Fibroblast of skin of scalp (primary cell): ENCODE results near the gene DTNB.
A peak's percentile ranks its signal among the peaks of the same experiment; 100 is the strongest.

ENCODE experiments used
- DNase-seq: peaks from one replicate; pipeline ENCODE4 v3.0.0-alpha.2; 2013

The DTNB gene

GRCh38 chr2:25380023-25380422 lies 293.4 kb downstream of the DTNB start:
- DNase-seq, result no peak

DNA sequence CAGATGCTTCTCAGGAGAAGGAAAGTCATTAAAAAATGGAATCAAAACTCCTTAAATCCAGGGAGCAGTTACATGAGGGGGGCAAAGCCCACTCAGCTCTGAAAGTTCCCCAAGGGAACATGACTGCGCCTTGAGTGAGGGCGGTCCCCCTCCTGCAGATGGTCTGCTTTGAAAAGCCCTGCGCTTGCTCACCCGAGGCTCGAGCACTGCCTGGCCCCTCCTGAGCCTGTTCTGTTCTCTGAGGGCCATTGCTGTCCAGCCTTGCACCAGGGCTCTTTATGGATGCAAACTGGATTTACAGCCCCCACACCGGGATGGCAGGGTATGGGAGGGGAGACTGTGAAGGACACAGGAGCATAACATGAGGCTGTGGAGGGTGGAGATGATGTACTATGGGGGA lies 293.8 kb downstream of the DTNB start:
- DNase-seq, result no peak

GRCh38 chr2:25378731-25379490 lies 294.5 kb downstream of the DTNB start:
- peak; percentile 33 for DNase-seq

- no peak for DNase-seq
Observed at GRCh38 chr2:25377822-25378421, 295.5 kb downstream of the DTNB start.

- DNase-seq, result peak; percentile 92
Observed at GRCh38 chr2:25376750-25377621, 296.4 kb downstream of the DTNB start.

DNA sequence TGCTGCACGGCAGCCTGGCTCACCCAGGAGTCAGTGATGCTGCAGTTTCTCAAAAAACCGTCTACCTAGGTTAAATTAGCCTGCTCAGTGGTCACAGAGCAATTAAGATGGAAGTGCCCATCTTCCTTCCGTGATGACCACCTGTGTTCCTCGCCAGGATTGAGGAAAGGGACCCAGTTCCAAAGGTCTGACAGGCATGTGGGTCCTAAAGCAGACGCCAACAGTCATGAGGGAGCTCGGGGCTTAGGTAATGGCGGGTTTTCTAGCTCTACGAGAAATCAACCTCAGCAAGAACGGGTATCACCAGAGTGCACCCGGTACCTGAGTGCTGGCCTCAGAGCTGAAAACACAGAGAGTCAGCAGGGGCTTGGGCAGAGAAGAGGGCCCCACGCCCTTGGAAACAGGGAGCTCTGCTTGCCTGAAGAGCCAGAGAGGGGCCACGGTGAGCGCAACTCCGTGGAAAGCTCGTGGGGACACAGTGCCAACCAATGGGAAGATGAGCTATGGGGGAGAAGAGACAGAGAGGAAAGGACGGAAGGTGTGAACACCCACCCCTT lies 297.3 kb downstream of the DTNB start:
- DNase-seq, result no peak

GRCh38 chr2:25375371-25375988 lies 297.9 kb downstream of the DTNB start:
- no peak for DNase-seq

GRCh38 chr2:25374827-25375226 lies 298.6 kb downstream of the DTNB start:
- no peak for DNase-seq

- DNase-seq, result no peak
Observed at GRCh38 chr2:25374411-25374810, 299.0 kb downstream of the DTNB start.

DNA sequence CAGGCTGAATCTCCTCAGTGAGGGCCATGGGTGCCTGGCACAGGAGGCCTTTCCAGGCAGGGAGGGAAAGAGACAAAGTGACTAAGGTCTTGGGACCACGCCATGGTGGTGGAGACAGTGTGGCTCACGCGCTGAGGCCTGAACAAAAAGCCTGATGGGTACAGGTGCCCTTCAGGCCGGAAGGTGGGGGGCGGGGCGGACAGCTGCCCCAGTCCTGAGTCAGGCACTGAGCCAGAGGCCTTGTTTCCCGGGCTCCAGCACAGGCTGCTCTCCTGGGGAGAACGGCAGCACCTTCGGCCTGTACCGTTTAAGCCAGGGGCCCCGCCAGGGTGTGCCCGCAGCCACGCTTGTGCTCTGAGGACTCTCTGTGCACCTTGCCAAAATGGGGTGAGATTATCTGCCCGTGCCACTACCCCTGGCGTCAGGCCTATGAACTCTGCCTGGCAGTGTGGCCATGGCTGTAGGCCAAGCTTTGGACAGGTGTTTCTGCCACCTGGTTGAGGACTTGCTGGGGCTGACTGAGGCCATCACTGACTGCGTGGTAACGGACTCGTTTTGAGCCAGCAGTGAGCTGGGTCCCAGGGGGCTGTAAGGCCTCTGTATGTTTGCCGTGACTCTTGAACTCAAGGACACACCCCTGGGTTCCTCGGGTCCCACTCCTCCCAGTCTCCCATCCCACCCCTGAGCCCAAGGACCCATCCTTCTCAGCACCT lies 300.0 kb downstream of the DTNB start:
- DNase-seq, result no peak

DNA sequence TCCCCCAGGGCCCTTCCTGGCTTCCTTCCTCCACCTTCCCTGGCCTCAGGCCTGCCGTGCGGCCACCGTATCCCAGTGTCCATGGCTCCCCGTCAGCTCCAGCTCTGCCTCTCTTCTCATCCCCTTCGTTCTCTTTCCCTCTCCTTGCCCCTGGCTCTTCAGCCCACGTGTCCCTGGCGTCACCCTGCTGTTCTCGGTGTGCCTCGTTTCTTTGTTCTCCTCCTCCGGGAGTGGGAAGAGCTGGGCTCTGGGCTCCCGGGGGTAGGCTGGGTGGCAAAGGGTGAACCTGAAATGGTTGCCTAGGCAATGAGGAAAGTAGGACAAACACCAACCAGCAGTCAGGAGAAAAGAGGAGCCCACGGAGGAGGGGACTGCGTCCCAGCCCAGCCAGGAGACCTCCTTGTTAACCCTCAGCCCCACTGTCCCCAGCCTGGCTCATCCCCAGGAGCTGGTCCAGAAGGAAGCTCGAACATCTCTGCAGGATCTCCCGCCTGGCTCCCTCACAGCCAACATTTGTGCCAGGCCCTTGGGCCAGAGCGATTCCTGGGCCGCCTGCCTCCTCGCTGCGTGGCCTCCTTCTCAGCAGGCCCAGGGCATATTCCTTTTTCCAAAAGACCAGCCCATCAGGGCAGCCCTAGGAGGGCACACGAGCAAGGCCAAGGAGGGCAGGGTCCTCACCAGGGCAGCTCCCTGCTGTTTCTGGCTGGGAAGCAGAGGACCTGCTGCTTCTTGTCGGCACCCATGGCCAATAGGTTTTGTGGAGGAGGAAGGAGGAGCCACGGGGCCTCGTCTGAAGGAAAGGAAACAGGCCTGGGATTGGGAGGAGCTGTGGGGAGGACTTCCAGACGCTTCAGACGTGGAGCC lies 300.7 kb downstream of the DTNB start:
- DNase-seq, result no peak

DNA sequence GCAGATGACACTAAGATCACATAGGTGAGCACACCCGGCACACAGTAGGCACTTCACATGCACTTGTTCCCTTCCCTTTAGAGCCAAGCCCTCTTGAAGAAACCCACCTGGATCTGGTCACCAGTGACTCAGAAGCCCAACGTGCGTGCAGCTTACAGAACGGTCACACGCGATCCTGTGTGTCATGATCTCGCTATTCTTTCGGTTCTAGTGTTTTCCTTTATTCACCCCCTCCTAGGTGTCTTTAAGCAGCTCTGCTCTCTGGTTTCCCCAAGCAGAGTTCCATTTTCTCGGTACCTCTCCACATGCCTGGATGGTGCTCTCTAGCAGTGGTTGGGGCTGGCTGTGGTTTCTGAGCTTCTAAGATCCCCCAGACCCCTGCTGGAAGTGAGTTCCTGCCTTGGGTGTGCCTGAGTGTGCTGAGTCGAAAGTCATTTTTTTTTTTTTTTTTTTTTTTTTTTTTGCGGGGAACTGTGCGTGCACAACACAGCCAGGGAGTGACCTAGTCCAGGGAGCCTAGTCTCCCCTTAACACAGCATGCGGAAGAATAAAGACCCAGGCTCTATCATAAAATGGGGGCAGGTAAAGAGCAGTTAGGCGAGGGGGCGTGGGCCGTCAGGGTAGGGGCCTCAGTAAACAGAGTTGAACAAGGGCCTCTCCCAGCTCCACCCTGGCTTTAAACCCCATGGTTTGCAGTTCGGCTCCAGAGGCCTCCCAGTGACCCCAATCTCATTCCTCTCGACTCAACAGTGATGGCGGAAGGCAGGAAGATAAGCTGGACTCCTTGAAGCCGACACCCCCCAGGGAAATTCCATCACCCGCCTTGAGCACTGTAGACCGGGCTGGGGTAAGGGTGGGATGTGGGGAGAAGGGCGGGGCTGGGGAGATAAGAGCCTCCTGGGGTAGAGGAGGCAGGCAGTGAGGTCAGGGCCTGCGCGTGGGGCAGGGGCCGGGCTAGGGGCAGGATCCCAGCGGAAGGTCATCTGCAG lies 301.8 kb downstream of the DTNB start:
- DNase-seq, result no peak

DNA sequence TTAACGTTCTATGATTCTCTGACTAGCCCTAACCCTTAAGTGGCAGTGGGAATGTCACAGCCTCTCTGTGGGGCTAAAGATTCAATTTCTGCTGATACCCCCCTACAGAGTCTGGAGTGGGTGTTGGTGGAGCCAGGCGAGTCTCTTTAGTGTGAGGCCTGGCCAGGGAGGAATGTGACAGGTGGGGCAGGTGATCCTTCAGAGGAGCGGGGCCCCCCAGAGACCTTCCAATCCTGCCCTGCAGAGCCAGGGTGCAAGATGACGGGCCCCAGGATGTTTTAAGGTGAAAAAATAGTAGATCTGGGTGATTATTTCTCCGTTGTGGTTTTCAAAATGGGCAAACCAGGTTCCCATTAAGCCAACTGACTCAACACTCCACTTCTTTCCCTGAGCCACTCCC lies 303.5 kb downstream of the DTNB start:
- no peak for DNase-seq

GRCh38 chr2:25369439-25369838 lies 303.9 kb downstream of the DTNB start:
- no peak for DNase-seq

- DNase-seq, result peak; percentile 79
Observed at GRCh38 chr2:25368660-25369059, 304.7 kb downstream of the DTNB start.

- DNase-seq, result no peak
Observed at GRCh38 chr2:25367296-25367695, 306.1 kb downstream of the DTNB start.

DNA sequence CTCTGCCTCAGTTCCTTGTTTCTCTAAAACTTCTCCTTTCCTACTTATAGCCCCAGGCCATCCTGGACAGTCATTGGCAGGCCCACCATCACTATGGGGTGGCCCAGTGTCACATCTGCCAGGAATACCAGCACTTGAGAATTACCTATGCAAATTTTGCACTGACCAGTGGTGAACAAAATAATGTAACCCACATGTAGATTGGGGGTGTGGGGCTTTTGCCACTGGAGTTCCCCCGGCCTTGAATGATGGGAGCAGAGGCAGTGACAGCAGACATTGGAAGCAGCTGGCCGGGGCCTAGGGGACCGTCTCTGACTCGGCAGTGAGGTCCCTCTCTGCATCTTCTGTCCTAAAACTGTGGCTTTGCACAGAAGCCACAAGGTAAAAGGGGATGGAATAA lies 306.7 kb downstream of the DTNB start:
- no peak for DNase-seq

DNA sequence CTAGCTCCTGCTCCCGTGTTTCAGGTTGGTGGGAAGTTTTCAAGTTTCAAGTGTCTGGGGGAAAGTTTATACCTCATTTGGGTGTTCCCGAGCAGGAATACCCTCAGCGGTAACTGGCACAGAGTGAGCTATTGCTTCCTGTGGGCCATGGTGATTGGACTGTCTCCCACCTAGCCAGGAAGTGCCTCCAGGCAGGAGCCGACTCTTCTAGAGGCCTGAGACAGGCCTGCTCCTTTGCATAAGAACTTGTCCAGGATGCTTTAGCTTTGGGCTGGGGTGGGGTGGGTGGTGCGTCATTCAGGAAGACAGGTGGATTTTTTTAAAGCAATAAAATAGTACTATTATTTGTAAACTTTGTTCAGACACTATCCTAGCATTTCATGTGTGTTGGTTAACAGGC lies 308.1 kb downstream of the DTNB start:
- no peak for DNase-seq

DNA sequence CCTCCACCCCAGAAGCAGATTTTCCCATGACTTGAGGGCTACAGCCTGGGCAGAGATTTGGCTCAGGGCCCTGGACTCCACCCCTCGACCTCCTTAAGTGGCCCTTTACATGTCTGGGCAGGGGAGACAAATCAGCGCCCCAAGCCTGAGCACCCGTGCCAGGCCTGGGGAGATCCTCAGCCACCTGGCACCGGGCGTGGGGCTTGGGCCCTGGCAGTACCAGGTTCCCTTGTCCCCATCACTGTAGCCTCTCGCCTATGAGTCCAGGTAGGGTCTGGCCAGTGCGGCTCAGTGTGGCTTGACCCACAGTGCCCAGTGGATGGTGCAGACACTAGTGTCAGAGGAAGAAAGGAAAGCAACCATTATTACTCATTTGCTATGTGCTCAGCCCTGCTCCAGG lies 309.6 kb downstream of the DTNB start:
- no peak for DNase-seq
